Left cardiac atrium (tissue), 4 donors: ENCODE results near the gene SH3BGRL3. TPM values are rescaled to one million over a fixed set of nuclear protein-coding genes. Genes with fewer than 3 reads are reported as not detected.
A peak's percentile ranks its signal among the peaks of the same experiment; 100 is the strongest.

Source experiments
- ATAC-seq, 2 donors: fragments of 200-7000 bp; cut with Tn5 transposase; one replicate each; pipeline ENCODE4 v1.9.1; 2020; ENCODE audit warnings: mild to moderate bottlenecking in 2 of 2, moderate library complexity in 2 of 2
- DNase-seq: peaks from one replicate; pipeline ENCODE4 v3.0.0-alpha.2; 2020
- intact Hi-C, 2 donors: fragments of 100-400 bp; cut with DNase I; formaldehyde crosslinking; loops; one replicate each; pipeline versions ENCODE4 v1.14.1 to v1.15.1; 2022 to 2023
- total RNA-seq, 2 donors: library from RNA; stranded (reverse); fragmentation: NEBNext Ultra II Directional; extraction: Animal tissue kit (Norgen Biotek cat#: 25700); gene quantifications; one replicate each; pipeline ENCODE4 v1.2.1, GENCODE V29; 2021
- donor health status: DM: no; HTN: yes; CAD: no.
- donor health status: DM: no; HTN: yes; CAD: no; lungs with severe emphysema.
- donor health status: DM: yes; HTN: yes; CAD: no.
- donor health status: Dilated cardiomyopathy.

SH3BGRL3 gene
- total RNA-seq, 2 donors from 2014 or later: 90.6 to 93.9 TPM

- peak; percentile 87 for DNase-seq
- peak; percentile 73 to 85 for ATAC-seq
- intact Hi-C loops: loop anchor here (2.0 to 10.0 kb wide), 2 partner anchors 45 to 49 kb away; no protein-coding TSS in a partner anchor
Observed at GRCh38 chr1:26275580-26276431, 4.1 kb upstream of the SH3BGRL3 start.

- intact Hi-C loops: loop anchor here in 1 of 2 donors (10.0 kb wide), 1 partner anchor 48 kb away; no protein-coding TSS in a partner anchor
- no peak for DNase-seq
- no peak for ATAC-seq
Observed at GRCh38 chr1:26276432-26276838, 3.5 kb upstream of the SH3BGRL3 start.

- intact Hi-C loops: loop anchor here in 1 of 2 donors (10.0 kb wide), 1 partner anchor 48 kb away; no protein-coding TSS in a partner anchor
- DNase-seq: no peak
- no peak for ATAC-seq
Observed at GRCh38 chr1:26277261-26277661, 2.6 kb upstream of the SH3BGRL3 start.

- no peak for DNase-seq
- intact Hi-C loops: loop anchor here in 1 of 2 donors (10.0 kb wide), 1 partner anchor 47 kb away; no protein-coding TSS in a partner anchor
Observed at GRCh38 chr1:26277719-26278118, 2.2 kb upstream of the SH3BGRL3 start.

GRCh38 chr1:26278303-26278702 is 1.6 kb upstream of the SH3BGRL3 start:
- intact Hi-C loops: loop anchor here in 1 of 2 donors (10.0 kb wide), 1 partner anchor 46 kb away; no protein-coding TSS in a partner anchor
- ATAC-seq (peak in 1 of 2 donors; percentile 4), DNase-seq (peak; percentile 82)

More at GRCh38 chr1:26277719-26278118, 2.2 kb upstream of the SH3BGRL3 start:
- ATAC-seq: no peak

- peak in 1 of 2 donors; percentile 3 for ATAC-seq
- DNase-seq: no peak
- intact Hi-C loops: loop anchor here in 1 of 2 donors (10.0 kb wide), 1 partner anchor 46 kb away; no protein-coding TSS in a partner anchor
Observed at GRCh38 chr1:26278724-26279455, 996 bp upstream of the SH3BGRL3 start.

GRCh38 chr1:26280333-26281042 is 602 bp downstream of the SH3BGRL3 start:
- ATAC-seq (peak in 1 of 2 donors; percentile 2), DNase-seq (no peak)
- intact Hi-C loops: no loop called here

GRCh38 chr1:26281091-26281958 is 1.4 kb downstream of the SH3BGRL3 start:
- no peak for DNase-seq
- no peak for ATAC-seq
- intact Hi-C loops: no loop called here

- intact Hi-C loops: no loop called here
- ATAC-seq: no peak
- no peak for DNase-seq
Observed at GRCh38 chr1:26281971-26282370, 2.1 kb downstream of the SH3BGRL3 start.

- no peak for DNase-seq
- intact Hi-C loops: no loop called here
- ATAC-seq: no peak
Observed at GRCh38 chr1:26282401-26282918, 2.6 kb downstream of the SH3BGRL3 start.

- intact Hi-C loops: no loop called here
- DNase-seq (no peak), ATAC-seq (no peak)
Observed at GRCh38 chr1:26283279-26283853, 3.5 kb downstream of the SH3BGRL3 start.

GRCh38 chr1:26283871-26284596 is 4.1 kb downstream of the SH3BGRL3 start:
- intact Hi-C loops: loop anchor here in 1 of 2 donors (2.0 kb wide), 1 partner anchor 37 kb away; no protein-coding TSS in a partner anchor
- ATAC-seq: no peak
- no peak for DNase-seq

GRCh38 chr1:26284597-26285347 is 4.9 kb downstream of the SH3BGRL3 start:
- DNase-seq (peak; percentile 91), ATAC-seq (peak; percentile 36 to 39)
- intact Hi-C loops: loop anchor here in 1 of 2 donors (2.0 kb wide), 1 partner anchor 36 kb away; no protein-coding TSS in a partner anchor

GRCh38 chr1:26285366-26286063 is 5.6 kb downstream of the SH3BGRL3 start:
- no peak for ATAC-seq
- intact Hi-C loops: loop anchor here in 1 of 2 donors (2.0 kb wide), 1 partner anchor 35 kb away; no protein-coding TSS in a partner anchor
- DNase-seq: no peak

GRCh38 chr1:26286064-26286416 is 6.2 kb downstream of the SH3BGRL3 start:
- DNase-seq (no peak), ATAC-seq (no peak)
- intact Hi-C loops: no loop called here
